PC-9 (cell line): ENCODE measurements around the gene HLA-C. TPM values are rescaled to one million over a fixed set of nuclear protein-coding genes. Genes with fewer than 3 reads are reported as not detected.

Experiments used
- BruUV-seq: library from RNA; stranded (reverse); fragments of 400-500 nt; replicated peaks from 2 replicates; lab custom pipeline; 2021; lab: Mats Ljungman, UMichigan
- CTCF ChIA-PET: fragments of 300-600 bp; sonication (Branson Sonifier 250); formaldehyde crosslinking; loops from one replicate; lab custom pipeline; 2022; ENCODE audit warnings: antibody characterized with exemption; lab: Charles Lee
- POLR2A ChIA-PET: fragments of 300-600 bp; sonication (Branson Sonifier 250); formaldehyde crosslinking; loops from one replicate; lab custom pipeline; 2022; ENCODE audit warnings: antibody characterized with exemption; ENCODE audit not compliant: unreplicated experiment; lab: Charles Lee
- DNase-seq, 2 experiments: peaks; one replicate each; pipeline versions ENCODE4 v3.0.0 to v3.0.0-alpha.2; 2015 to 2022; ENCODE audit warnings: mixed read lengths in 1 of 2
- H2AFZ ChIP-seq: fragments of 200-600 bp; sonication (generic); 2 replicates; pipeline ENCODE4 v1.8.1; 2017; ENCODE audit warnings: antibody characterized with exemption
- H3F3A ChIP-seq: fragments of 200-600 bp; sonication (generic); 2 replicates; pipeline ENCODE4 v1.8.1; 2017; ENCODE audit warnings: antibody characterized with exemption, mild to moderate bottlenecking, low read depth; ENCODE audit not compliant: insufficient read depth
- H3K27ac ChIP-seq: fragments of 200-600 bp; sonication (generic); 2 replicates; pipeline ENCODE4 v1.6.1; 2016; ENCODE audit warnings: mixed run types
- H3K27me3 ChIP-seq: fragments of 200-600 bp; sonication (generic); 2 replicates; pipeline ENCODE4 v1.6.1; 2016; ENCODE audit warnings: low read depth, mixed run types; ENCODE audit not compliant: insufficient read depth
- H3K36me3 ChIP-seq: fragments of 200-600 bp; sonication (generic); 2 replicates; pipeline ENCODE4 v1.6.1; 2016; ENCODE audit warnings: low read depth, mixed run types
- H3K4me1 ChIP-seq: fragments of 200-600 bp; sonication (generic); replicated peaks from 2 replicates; pipeline ENCODE4 v1.6.1; 2016; ENCODE audit warnings: mixed run types; ENCODE audit not compliant: insufficient read depth
- H3K4me2 ChIP-seq: fragments of 200-600 bp; sonication (generic); 2 replicates; pipeline ENCODE4 v1.6.1; 2017; ENCODE audit warnings: mixed run types
- H3K4me3 ChIP-seq: fragments of 200-600 bp; sonication (generic); 2 replicates; pipeline ENCODE4 v1.6.1; 2016; ENCODE audit warnings: mixed run types
- H3K79me2 ChIP-seq: fragments of 200-600 bp; sonication (generic); 2 replicates; pipeline ENCODE4 v1.6.1; 2017; ENCODE audit warnings: low read depth, mixed run types
- H3K9me2 ChIP-seq: fragments of 200-600 bp; sonication (generic); 2 replicates; pipeline ENCODE4 v1.8.1; 2017; ENCODE audit warnings: mild to moderate bottlenecking; ENCODE audit not compliant: insufficient read depth
- H3K9me3 ChIP-seq: fragments of 200-600 bp; sonication (generic); 2 replicates; pipeline ENCODE4 v1.8.1; 2016; ENCODE audit warnings: low read depth; ENCODE audit not compliant: insufficient read depth
- H4K20me1 ChIP-seq: fragments of 200-600 bp; sonication (generic); 2 replicates; pipeline ENCODE4 v1.8.1; 2017; ENCODE audit not compliant: insufficient read depth
- EZH2 ChIP-seq: fragments of 200-600 bp; sonication (generic); IDR thresholded peaks from 2 replicates; pipeline ENCODE4 v1.8.0; 2017; ENCODE audit warnings: antibody characterized with exemption, low read depth
- intact Hi-C: fragments of 100-400 bp; cut with micrococcal nuclease; formaldehyde crosslinking; loops from one replicate; pipeline ENCODE4 v1.10.0; 2022; ENCODE audit not compliant: unreplicated experiment
- total RNA-seq: library from RNA; stranded (reverse); gene quantifications from 2 replicates; pipeline ENCODE4 v1.2.3, GENCODE V29; 2021
- TF ChIP-seq, protein P1 (sequence below): fragments of 200-600 bp; sonication (generic); conservative IDR thresholded peaks from 2 replicates; pipeline ENCODE4 v1.6.1; 2017; ENCODE audit warnings: mixed run types, antibody characterized with exemption, mild to moderate bottlenecking, moderate library complexity

HLA-C gene
- total RNA-seq, 1 experiment from 2014 or later: 305 TPM

DNA sequence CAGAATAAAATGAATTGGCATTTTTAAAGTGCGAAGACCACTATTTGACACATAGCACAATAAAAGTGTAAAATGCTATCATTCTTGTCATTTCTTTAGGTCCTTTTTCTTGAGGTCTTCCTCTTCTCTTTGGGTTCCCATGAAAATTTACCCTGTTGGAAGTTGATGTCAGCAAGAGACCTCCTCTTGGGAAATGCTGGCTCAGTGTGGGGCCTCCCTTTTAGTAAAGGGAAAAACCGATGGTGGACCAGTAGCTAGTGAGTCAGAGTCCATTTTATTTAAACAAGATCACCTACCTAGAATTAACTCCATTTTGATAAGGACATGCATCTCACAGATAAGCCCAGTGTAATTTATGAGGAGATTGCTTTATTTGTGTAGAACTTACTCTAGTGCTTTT lies 37.7 kb upstream of the HLA-C start:
- no peak overlapping the region for H2AFZ ChIP-seq
- ChIA-PET POLR2A (no interaction called here), CTCF (no interaction called here)
- H3K27me3 ChIP-seq: peaks cover 10% of the 10 kb centered on the region
- TF ChIP-seq EZH2: no peak
- TF ChIP-seq, protein P1, sequence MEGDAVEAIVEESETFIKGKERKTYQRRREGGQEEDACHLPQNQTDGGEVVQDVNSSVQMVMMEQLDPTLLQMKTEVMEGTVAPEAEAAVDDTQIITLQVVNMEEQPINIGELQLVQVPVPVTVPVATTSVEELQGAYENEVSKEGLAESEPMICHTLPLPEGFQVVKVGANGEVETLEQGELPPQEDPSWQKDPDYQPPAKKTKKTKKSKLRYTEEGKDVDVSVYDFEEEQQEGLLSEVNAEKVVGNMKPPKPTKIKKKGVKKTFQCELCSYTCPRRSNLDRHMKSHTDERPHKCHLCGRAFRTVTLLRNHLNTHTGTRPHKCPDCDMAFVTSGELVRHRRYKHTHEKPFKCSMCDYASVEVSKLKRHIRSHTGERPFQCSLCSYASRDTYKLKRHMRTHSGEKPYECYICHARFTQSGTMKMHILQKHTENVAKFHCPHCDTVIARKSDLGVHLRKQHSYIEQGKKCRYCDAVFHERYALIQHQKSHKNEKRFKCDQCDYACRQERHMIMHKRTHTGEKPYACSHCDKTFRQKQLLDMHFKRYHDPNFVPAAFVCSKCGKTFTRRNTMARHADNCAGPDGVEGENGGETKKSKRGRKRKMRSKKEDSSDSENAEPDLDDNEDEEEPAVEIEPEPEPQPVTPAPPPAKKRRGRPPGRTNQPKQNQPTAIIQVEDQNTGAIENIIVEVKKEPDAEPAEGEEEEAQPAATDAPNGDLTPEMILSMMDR: no peak
- H3K9me3 ChIP-seq: no peaks in the 10 kb centered on the region
- H3K79me2 ChIP-seq: no peaks in the 10 kb centered on the region
- no peak for DNase-seq
- H3K4me1 ChIP-seq: no peaks in the 10 kb centered on the region
- no peaks in the 10 kb centered on the region for H3F3A ChIP-seq
- H3K4me2 ChIP-seq: no peak overlapping the region
- no peak overlapping the region for H3K27ac ChIP-seq
- intact Hi-C loops: loop anchor here (1.0 kb wide), 1 partner anchor 12 kb away; no protein-coding TSS in a partner anchor
- BruUV-seq: no TSS peak
- no peaks in the 10 kb centered on the region for H3K36me3 ChIP-seq
- no peak overlapping the region for H3K4me3 ChIP-seq
- no peaks in the 10 kb centered on the region for H3K9me2 ChIP-seq
- no peaks in the 10 kb centered on the region for H4K20me1 ChIP-seq

DNA sequence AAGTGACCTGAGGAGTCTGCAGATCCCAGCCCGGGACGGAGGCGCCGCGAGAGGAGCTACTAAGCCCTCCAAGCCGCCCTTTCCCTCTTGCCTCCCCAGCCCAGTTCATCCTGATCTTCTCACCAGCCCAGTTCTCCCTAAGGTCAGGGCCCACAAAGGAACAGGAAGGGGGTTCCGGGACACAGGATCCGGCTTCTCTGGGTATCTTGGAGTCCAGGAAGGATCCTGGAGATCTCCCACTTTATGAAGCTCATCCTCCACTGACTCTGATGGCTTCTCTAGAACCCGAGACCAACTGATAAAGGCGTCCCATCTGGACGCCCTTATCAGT lies 36.9 kb upstream of the HLA-C start:
- POLR2A ChIA-PET: interaction anchor here (0.6 kb wide), 1 partner anchor 23 kb away, joined by 5 read pairs; no protein-coding TSS in a partner anchor
- Histone ChIP-seq H4K20me1 (no peaks in the 10 kb centered on the region), H3F3A (no peaks in the 10 kb centered on the region), H3K4me2 (no peak overlapping the region), H3K4me3 (no peak overlapping the region), H3K9me2 (no peaks in the 10 kb centered on the region), H3K27me3 (peaks cover 10% of the 10 kb centered on the region), H3K4me1 (no peaks in the 10 kb centered on the region), H3K79me2 (no peaks in the 10 kb centered on the region), H3K36me3 (no peaks in the 10 kb centered on the region), H3K27ac (no peak overlapping the region), H3K9me3 (no peaks in the 10 kb centered on the region), H2AFZ (no peak overlapping the region)
- TF ChIP-seq EZH2: no peak
- TF ChIP-seq, protein P1: no peak
- CTCF ChIA-PET: no interaction called here
- DNase-seq: no peak
- BruUV-seq: no TSS peak
- intact Hi-C loops: no loop called here

DNA sequence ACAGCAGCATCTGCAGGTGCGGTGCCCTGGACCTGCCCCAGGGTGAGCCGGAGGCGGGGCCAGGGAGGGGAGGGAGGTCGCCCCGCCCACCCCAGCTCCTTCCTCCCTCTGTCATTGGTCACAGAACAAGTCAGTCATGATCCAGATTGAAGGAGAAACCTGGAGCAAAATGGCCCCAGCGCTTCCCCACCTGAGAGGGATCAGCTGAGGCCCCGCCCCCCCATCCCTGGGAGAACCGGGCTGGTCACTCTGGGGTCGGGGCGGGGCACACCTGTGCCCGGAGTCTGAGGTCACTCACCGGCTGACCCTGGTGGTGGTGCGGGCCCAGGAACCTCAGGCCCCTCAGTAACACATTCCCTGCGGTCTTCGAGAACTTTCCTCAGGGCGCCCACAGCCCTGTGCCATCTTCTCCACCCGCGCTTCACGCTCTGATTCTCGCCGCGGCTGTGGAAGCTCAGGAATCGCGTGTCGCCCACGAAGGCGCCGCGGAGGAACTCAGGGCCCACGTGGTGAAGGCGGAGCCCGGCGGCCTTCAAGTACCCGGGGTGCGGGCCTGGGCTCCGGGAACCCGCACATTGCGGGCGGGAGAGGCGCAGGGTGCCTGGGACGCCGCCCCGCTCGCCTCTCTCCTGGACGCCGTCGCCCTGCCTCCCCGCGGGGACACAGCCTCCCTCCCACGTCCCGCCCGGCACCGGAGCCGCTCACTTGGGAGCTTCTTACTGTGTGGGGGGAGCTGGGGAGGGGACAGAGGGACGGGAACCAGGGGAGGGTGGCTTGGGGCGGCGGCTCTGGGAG lies 36.4 kb upstream of the HLA-C start:
- Histone ChIP-seq H3K27ac (no peak overlapping the region), H3K4me3 (no peak overlapping the region), H3K4me2 (no peak overlapping the region; the same call in 1 of the 2 replicates), H3K36me3 (no peaks in the 10 kb centered on the region), H3K9me2 (no peaks in the 10 kb centered on the region), H3F3A (no peaks in the 10 kb centered on the region), H3K9me3 (no peaks in the 10 kb centered on the region), H3K79me2 (no peaks in the 10 kb centered on the region), H3K27me3 (peaks cover 13% of the 10 kb centered on the region), H2AFZ (no peak overlapping the region), H4K20me1 (no peaks in the 10 kb centered on the region), H3K4me1 (no peaks in the 10 kb centered on the region)
- ChIA-PET POLR2A (interaction anchor here (0.6 kb wide), 1 partner anchor 24 kb away, joined by 5 read pairs; no protein-coding TSS in a partner anchor), CTCF (no interaction called here)
- BruUV-seq: no TSS peak
- TF ChIP-seq EZH2: no peak
- TF ChIP-seq, protein P1: no peak
- intact Hi-C loops: no loop called here
- peak in 1 of 2 experiments; percentile 67 for DNase-seq
